ENCODE data around the gene CCRL2.
"Not testable (repeated sequence)": the region's sequence is repeated elsewhere in the genome, so short reads cannot be mapped to it uniquely, and the experiment has no call there.

The CCRL2 gene

GRCh38 chr3:46405301-46406019, 1.6 kb upstream of the CCRL2 start:
- DNase-seq, result no peak

GRCh38 chr3:46406443-46406787, 644 bp upstream of the CCRL2 start:
- DNase-seq, result no peak

GRCh38 chr3:46407970-46408369, 911 bp downstream of the CCRL2 start:
- no peak for DNase-seq

- no peak for DNase-seq
These were observed 1.8 kb downstream of the CCRL2 start for GRCh38 chr3:46408853-46409252.

- DNase-seq, result no peak
These were observed 2.9 kb downstream of the CCRL2 start for GRCh38 chr3:46409739-46410489.

DNA sequence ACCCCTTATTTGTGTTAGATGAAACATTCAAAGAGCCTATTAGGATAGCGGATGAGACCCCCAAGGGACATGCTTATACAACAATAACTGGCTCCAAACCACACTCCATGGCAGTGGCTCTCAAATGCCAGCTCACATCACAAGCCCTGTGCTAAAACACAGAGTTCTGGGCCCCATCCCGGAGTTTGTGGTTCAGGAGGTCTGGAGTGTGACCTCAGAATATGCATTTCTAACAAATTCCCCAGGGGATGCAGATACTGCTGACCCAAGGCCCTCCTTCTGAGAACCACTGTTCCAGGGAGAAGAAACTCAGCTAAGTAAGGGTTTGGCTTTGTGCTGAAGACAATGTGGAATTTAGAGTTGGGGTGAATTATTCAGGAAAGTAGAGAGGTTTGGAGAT, 3.6 kb downstream of the CCRL2 start:
- DNase-seq, result no peak

DNA sequence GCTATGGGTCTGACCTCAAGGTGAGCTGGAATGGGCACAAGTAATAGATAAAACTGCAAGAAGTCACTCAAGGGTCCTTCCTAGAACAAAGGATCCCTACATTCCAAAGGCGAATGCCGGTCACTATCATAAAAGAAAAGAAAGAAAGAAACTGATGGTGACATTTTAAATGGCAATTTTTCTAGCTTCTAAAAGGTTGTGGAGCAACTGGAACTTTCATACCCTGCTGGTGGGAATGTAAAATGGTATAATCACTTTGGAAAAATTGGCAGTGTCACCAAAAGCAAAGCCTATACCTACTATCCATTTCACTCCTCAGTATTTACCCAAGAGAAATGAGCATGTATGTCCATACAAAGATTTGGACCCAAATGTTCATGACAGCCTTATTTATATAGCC, 4.2 kb downstream of the CCRL2 start:
- DNase-seq, result no peak

DNA sequence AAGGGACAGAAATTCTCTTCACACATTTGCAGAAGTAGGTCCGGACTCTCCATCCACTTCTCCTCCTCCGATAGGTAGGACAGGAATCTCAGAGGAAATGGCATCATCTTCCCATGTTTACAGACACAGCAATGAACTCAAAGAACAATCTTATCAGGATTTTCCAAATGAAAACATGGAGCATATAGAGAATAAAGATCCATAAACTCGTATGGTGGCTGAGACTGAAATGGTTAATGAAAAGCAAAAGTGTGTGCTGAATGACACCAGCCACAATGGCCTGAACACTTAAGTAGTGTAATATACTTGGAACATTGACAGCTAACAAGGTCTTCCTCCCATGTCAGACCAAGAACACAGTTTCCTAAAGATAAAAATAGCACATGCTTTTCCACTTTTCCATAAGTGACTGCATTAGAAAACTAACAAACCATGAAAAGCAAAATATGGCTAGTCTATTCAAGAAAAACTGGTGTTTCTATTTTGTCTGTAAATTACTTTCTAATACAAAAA, 5.8 kb downstream of the CCRL2 start:
- DNase-seq, result no peak

GRCh38 chr3:46413951-46414350, 6.9 kb downstream of the CCRL2 start:
- DNase-seq, result no peak

DNA sequence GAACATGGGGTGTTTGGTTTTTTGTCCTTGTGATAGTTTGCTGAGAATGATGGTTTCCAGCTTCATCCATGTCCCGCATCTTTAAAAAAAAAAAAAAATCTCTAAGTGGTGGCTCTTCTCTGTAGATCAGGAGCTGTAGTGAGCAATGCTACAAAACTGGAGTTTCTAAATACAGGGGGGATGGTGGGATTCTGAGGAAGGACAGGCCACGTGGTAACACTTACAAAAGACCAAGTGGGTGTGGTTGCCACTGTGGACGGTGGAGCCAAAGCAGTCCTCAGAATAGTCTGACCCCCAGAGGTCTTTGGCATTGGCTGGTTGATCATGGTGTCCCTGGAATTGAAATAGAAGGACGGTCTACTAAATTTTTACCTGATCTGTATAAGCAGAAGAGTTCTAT, 7.7 kb downstream of the CCRL2 start:
- DNase-seq, result no peak

- peak; percentile 39 for DNase-seq
These were observed 9.2 kb downstream of the CCRL2 start for GRCh38 chr3:46416125-46416810.

GRCh38 chr3:46416811-46417510, 9.9 kb downstream of the CCRL2 start:
- DNase-seq, result peak; percentile 7

DNA sequence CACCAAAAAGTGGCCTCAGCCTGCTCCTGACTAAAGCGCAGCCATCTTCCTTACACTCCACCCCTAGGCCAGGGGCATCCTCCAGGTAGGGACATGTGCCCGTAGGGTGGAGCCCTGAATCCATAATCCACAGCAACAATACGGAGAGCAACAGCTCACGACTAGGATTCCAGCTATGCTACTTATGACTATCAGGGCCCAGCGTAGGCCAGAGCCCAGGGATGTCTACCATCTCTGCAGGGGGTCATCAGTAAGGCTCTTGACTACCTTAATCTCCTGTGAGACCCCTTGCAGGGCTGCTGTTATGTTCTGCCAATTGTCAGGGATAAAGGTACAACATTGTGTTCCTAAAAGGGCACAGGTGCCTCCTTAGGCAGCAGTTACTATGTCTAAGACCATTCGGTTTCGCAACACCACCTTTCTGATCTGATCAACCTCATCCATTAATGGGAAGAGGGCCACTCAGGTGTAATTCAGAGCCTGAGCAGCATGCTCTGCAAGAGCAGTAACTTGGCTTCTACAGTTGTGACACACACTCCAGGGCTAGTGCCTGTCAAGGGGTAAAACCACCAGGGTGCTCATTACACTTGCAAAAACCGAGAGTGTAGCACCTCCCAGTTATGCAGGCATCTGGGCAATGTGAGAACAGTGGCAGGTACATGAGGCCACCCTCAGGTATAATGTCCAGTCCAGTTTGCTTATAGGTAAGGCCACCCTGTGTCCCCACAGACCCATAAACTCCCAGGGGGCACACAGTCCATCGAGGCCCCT, 11.0 kb downstream of the CCRL2 start:
- DNase-seq, result no peak

DNA sequence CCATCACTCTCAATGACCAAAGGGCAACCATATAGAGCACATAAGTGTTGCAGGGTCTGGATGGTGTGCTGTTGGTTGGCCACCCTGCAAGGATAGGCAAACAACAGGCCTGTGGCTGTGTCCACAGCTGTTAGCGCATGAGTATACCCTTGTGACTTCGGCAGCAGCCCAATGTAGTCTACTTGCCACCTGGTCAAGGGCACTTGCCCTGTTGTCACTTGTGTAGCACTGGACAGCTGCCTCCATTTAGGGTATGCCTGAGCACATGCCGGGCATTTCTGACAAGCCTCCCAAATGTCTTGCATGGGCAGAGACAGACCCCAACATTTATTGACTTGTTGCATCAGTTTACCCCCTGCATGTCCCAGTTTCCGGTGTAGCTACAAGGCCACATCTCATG, 12.8 kb downstream of the CCRL2 start:
- no peak for DNase-seq

- no peak for DNase-seq
These were observed 13.9 kb downstream of the CCRL2 start for GRCh38 chr3:46420931-46421330.

GRCh38 chr3:46422617-46423016, 15.6 kb downstream of the CCRL2 start:
- no peak for DNase-seq

GRCh38 chr3:46423588-46423987, 16.5 kb downstream of the CCRL2 start:
- DNase-seq, result no peak

DNA sequence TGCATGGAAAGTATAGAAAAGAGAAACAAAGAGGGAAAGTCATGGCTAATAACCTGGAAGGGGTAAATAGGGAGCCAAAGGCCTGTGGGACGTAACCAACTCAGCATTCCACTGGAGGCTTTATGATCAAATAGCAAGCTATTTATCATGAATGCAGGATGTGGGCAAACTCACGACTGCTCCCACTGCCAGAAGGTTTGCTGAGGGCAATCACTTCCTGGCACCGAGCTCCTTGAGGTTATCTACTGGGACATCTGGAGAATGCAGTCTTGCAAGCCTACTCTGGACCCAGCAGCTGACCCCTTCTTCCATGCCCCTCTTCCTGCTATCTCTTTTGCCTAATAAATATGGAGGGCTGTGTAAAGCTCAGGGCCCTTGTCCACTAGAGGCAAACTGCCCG, 19.4 kb downstream of the CCRL2 start:
- not testable (repeated sequence) for DNase-seq

DNA sequence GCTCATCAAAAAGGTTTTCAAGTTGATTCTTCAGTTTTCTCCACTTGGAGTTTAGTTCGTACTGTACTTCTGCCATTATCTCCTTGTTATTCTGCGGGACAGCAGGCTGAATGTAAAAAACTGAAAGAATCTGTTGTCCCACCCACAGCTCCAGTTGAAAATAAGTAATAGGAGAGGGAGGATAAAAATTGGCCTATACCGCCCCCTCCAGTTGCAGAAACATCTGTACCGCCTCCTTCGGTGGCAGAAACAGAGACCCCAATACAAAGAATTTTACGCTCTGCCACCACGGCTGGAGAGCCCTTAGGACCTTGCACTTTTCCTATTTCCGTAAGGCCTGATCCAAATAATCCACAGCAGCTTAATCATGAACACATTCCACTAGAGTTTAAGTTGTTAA, 20.3 kb downstream of the CCRL2 start:
- not testable (repeated sequence) for DNase-seq

- no peak for DNase-seq
These were observed 21.1 kb downstream of the CCRL2 start for GRCh38 chr3:46427916-46428833.

GRCh38 chr3:46429250-46429649, 22.2 kb downstream of the CCRL2 start:
- no peak for DNase-seq

All from NCI-H345 (cell line).